ENCODE measurements around the gene EYS. TPM values are rescaled to one million over a fixed set of nuclear protein-coding genes. Genes with fewer than 3 reads are reported as not detected.

EYS gene
- total RNA-seq, 1 experiment from 2014 or later: not detected

- Histone ChIP-seq H3K27me3 (replicated peaks) (no peaks in the 10 kb centered on the region), H3K9me3 (replicated peaks) (peaks cover 2% of the 10 kb centered on the region; the same call in 1 of the 2 replicates), H3K27ac (no peak overlapping the region), H3K36me3 (no peaks in the 10 kb centered on the region), H3K4me3 (no peak overlapping the region), H3K4me1 (replicated peaks) (no peaks in the 10 kb centered on the region)
- DNase-seq (ENCODE audit: low read depth in 1 of 2, low spot score in 2 of 2): no peak
Measured at GRCh38 chr6:64694356-64694755, 1012.7 kb downstream of the EYS start.

GRCh38 chr6:64691064-64691463 is 1016.0 kb downstream of the EYS start:
- H3K36me3 ChIP-seq: no peaks in the 10 kb centered on the region
- no peak for DNase-seq (ENCODE audit: low read depth in 1 of 2, low spot score in 2 of 2)
- H3K9me3 ChIP-seq (replicated peaks): no peaks in the 10 kb centered on the region
- H3K27me3 ChIP-seq (replicated peaks): no peaks in the 10 kb centered on the region
- H3K27ac ChIP-seq: no peak overlapping the region
- H3K4me3 ChIP-seq: no peak overlapping the region
- no peaks in the 10 kb centered on the region for H3K4me1 ChIP-seq (replicated peaks)

- Histone ChIP-seq H3K9me3 (replicated peaks) (no peaks in the 10 kb centered on the region), H3K4me1 (replicated peaks) (no peaks in the 10 kb centered on the region), H3K4me3 (no peak overlapping the region), H3K27me3 (replicated peaks) (no peaks in the 10 kb centered on the region), H3K27ac (no peak overlapping the region), H3K36me3 (no peaks in the 10 kb centered on the region)
- DNase-seq (ENCODE audit: low read depth in 1 of 2, low spot score in 2 of 2): no peak
Measured at GRCh38 chr6:64685401-64685800, 1021.6 kb downstream of the EYS start.

- Histone ChIP-seq H3K9me3 (replicated peaks) (no peaks in the 10 kb centered on the region), H3K36me3 (no peaks in the 10 kb centered on the region), H3K27me3 (replicated peaks) (no peaks in the 10 kb centered on the region), H3K4me1 (replicated peaks) (no peaks in the 10 kb centered on the region), H3K27ac (no peak overlapping the region), H3K4me3 (no peak overlapping the region)
- DNase-seq (ENCODE audit: low read depth in 1 of 2, low spot score in 2 of 2): no peak
Measured at GRCh38 chr6:64683682-64684081, 1023.3 kb downstream of the EYS start.

GRCh38 chr6:64681416-64682160 is 1025.4 kb downstream of the EYS start:
- Histone ChIP-seq H3K4me1 (replicated peaks) (no peaks in the 10 kb centered on the region), H3K27me3 (replicated peaks) (no peaks in the 10 kb centered on the region), H3K9me3 (replicated peaks) (no peaks in the 10 kb centered on the region), H3K36me3 (no peaks in the 10 kb centered on the region), H3K27ac (no peak overlapping the region), H3K4me3 (no peak overlapping the region)
- DNase-seq (ENCODE audit: low read depth in 1 of 2, low spot score in 2 of 2): no peak

- Histone ChIP-seq H3K27ac (no peak overlapping the region), H3K36me3 (no peaks in the 10 kb centered on the region), H3K9me3 (replicated peaks) (no peaks in the 10 kb centered on the region), H3K27me3 (replicated peaks) (no peaks in the 10 kb centered on the region), H3K4me1 (replicated peaks) (no peaks in the 10 kb centered on the region), H3K4me3 (no peak overlapping the region)
- DNase-seq (ENCODE audit: low read depth in 1 of 2, low spot score in 2 of 2): no peak
Measured at GRCh38 chr6:64680446-64680845, 1026.6 kb downstream of the EYS start.

- Histone ChIP-seq H3K9me3 (replicated peaks) (no peaks in the 10 kb centered on the region), H3K36me3 (no peaks in the 10 kb centered on the region), H3K4me1 (replicated peaks) (no peaks in the 10 kb centered on the region), H3K27ac (no peak overlapping the region), H3K27me3 (replicated peaks) (no peaks in the 10 kb centered on the region), H3K4me3 (no peak overlapping the region)
- no peak for DNase-seq (ENCODE audit: low read depth in 1 of 2, low spot score in 2 of 2)
Measured at GRCh38 chr6:64679416-64679815, 1027.6 kb downstream of the EYS start.

GRCh38 chr6:64672651-64673050 is 1034.4 kb downstream of the EYS start:
- Histone ChIP-seq H3K9me3 (replicated peaks) (no peaks in the 10 kb centered on the region), H3K27ac (no peak overlapping the region), H3K4me1 (replicated peaks) (no peaks in the 10 kb centered on the region), H3K36me3 (no peaks in the 10 kb centered on the region), H3K27me3 (replicated peaks) (no peaks in the 10 kb centered on the region), H3K4me3 (no peak overlapping the region)
- no peak for DNase-seq (ENCODE audit: low read depth in 1 of 2, low spot score in 2 of 2)

- no peak for DNase-seq (ENCODE audit: low read depth in 1 of 2, low spot score in 2 of 2)
- Histone ChIP-seq H3K4me3 (no peak overlapping the region), H3K4me1 (replicated peaks) (no peaks in the 10 kb centered on the region), H3K36me3 (no peaks in the 10 kb centered on the region), H3K9me3 (replicated peaks) (no peaks in the 10 kb centered on the region), H3K27ac (no peak overlapping the region), H3K27me3 (replicated peaks) (no peaks in the 10 kb centered on the region)
Measured at GRCh38 chr6:64672131-64672530, 1034.9 kb downstream of the EYS start.

- H3K27ac ChIP-seq: no peak overlapping the region
- H3K36me3 ChIP-seq: no peaks in the 10 kb centered on the region
- no peak overlapping the region for H3K4me3 ChIP-seq
- H3K4me1 ChIP-seq (replicated peaks): no peaks in the 10 kb centered on the region
- no peaks in the 10 kb centered on the region for H3K27me3 ChIP-seq (replicated peaks)
- no peak for DNase-seq (ENCODE audit: low read depth in 1 of 2, low spot score in 2 of 2)
- H3K9me3 ChIP-seq (replicated peaks): no peaks in the 10 kb centered on the region
Measured at GRCh38 chr6:64665137-64665536, 1041.9 kb downstream of the EYS start.

- no peaks in the 10 kb centered on the region for H3K36me3 ChIP-seq
Measured at GRCh38 chr6:64664480-64664879, 1042.5 kb downstream of the EYS start.

GRCh38 chr6:64644024-64644423 is 1063.0 kb downstream of the EYS start:
- Histone ChIP-seq H3K36me3 (no peaks in the 10 kb centered on the region), H3K9me3 (replicated peaks) (no peaks in the 10 kb centered on the region), H3K27me3 (replicated peaks) (no peaks in the 10 kb centered on the region), H3K4me1 (replicated peaks) (no peaks in the 10 kb centered on the region), H3K27ac (no peak overlapping the region), H3K4me3 (no peak overlapping the region)
- no peak for DNase-seq (ENCODE audit: low read depth in 1 of 2, low spot score in 2 of 2)

More at GRCh38 chr6:64664480-64664879, 1042.5 kb downstream of the EYS start:
- Histone ChIP-seq H3K27ac (no peak overlapping the region), H3K9me3 (replicated peaks) (no peaks in the 10 kb centered on the region), H3K4me3 (no peak overlapping the region), H3K4me1 (replicated peaks) (no peaks in the 10 kb centered on the region), H3K27me3 (replicated peaks) (no peaks in the 10 kb centered on the region)
- DNase-seq (ENCODE audit: low read depth in 1 of 2, low spot score in 2 of 2): no peak

GRCh38 chr6:64630901-64631300 is 1076.1 kb downstream of the EYS start:
- no peak overlapping the region for H3K4me3 ChIP-seq
- no peak for DNase-seq (ENCODE audit: low read depth in 1 of 2, low spot score in 2 of 2)
- no peaks in the 10 kb centered on the region for H3K36me3 ChIP-seq
- H3K9me3 ChIP-seq (replicated peaks): no peaks in the 10 kb centered on the region
- H3K27me3 ChIP-seq (replicated peaks): no peaks in the 10 kb centered on the region
- H3K4me1 ChIP-seq (replicated peaks): no peaks in the 10 kb centered on the region
- H3K27ac ChIP-seq: no peak overlapping the region

- H3K36me3 ChIP-seq: no peaks in the 10 kb centered on the region
- no peaks in the 10 kb centered on the region for H3K27me3 ChIP-seq (replicated peaks)
- H3K9me3 ChIP-seq (replicated peaks): no peaks in the 10 kb centered on the region
- no peak overlapping the region for H3K27ac ChIP-seq
- no peak for DNase-seq (ENCODE audit: low read depth in 1 of 2, low spot score in 2 of 2)
- no peaks in the 10 kb centered on the region for H3K4me1 ChIP-seq (replicated peaks)
- H3K4me3 ChIP-seq: no peak overlapping the region
Measured at GRCh38 chr6:64622944-64623343, 1084.1 kb downstream of the EYS start.

- no peak for DNase-seq (ENCODE audit: low read depth in 1 of 2, low spot score in 2 of 2)
- no peak overlapping the region for H3K4me3 ChIP-seq
- H3K4me1 ChIP-seq (replicated peaks): no peaks in the 10 kb centered on the region
- H3K27me3 ChIP-seq (replicated peaks): no peaks in the 10 kb centered on the region
- H3K9me3 ChIP-seq (replicated peaks): no peaks in the 10 kb centered on the region; the same call in 1 of the 2 replicates
- no peaks in the 10 kb centered on the region for H3K36me3 ChIP-seq
- no peak overlapping the region for H3K27ac ChIP-seq
Measured at GRCh38 chr6:64602993-64603392, 1104.0 kb downstream of the EYS start.

Data from SJSA1 (cell line).